Panc1 (cell line): Measurements from ENCODE around the gene TXNL1. TPM values are rescaled to one million over a fixed set of nuclear protein-coding genes. Genes with fewer than 3 reads are reported as not detected.
A peak's percentile ranks its signal among the peaks of the same experiment; 100 is the strongest.

Experiments used
- ATAC-seq: fragments of 200-7000 bp; cut with Tn5 transposase; 2 replicates; pipeline ENCODE4 v1.9.1; 2020; ENCODE audit warnings: mild to moderate bottlenecking, moderate library complexity
- Bru-seq: library from RNA; stranded (reverse); fragments of 400-500 nt; gene quantifications from one replicate; lab custom pipeline; 2021; lab: Mats Ljungman, UMichigan
- BruChase-seq, 2 experiments: library from RNA; stranded (reverse); fragments of 400-500 nt; gene quantifications; one replicate each; lab custom pipeline; 2021; lab: Mats Ljungman, UMichigan
- BruUV-seq: library from RNA; stranded (reverse); fragments of 400-500 nt; replicated peaks from 2 replicates; lab custom pipeline; 2021; lab: Mats Ljungman, UMichigan
- CTCF ChIA-PET: fragments of 300-600 bp; sonication (Branson Sonifier 250); formaldehyde crosslinking; loops from one replicate; lab custom pipeline; 2022; ENCODE audit warnings: antibody characterized with exemption; lab: Charles Lee
- POLR2A ChIA-PET: fragments of 300-600 bp; sonication (Branson Sonifier 250); formaldehyde crosslinking; loops from one replicate; lab custom pipeline; 2022; ENCODE audit warnings: antibody characterized with exemption; lab: Charles Lee
- DNase-seq: peaks from one replicate; pipeline ENCODE4 v3.0.0-alpha.2; 2010; ENCODE audit warnings: low read depth, low spot score
- H3K27ac ChIP-seq: 2 replicates; pipeline ENCODE4 v1.5.1; 2011; ENCODE audit warnings: mild to moderate bottlenecking, low read length, inconsistent platforms
- H3K27me3 ChIP-seq: fragments of 200-500 bp; sonication (Bioruptor generic); 2 replicates; pipeline ENCODE4 v1.6.0; 2014; ENCODE audit warnings: low read length, inconsistent platforms; ENCODE audit not compliant: control insufficient read depth, insufficient read depth
- H3K36me3 ChIP-seq: fragments of 200-500 bp; sonication (Bioruptor generic); 2 replicates; pipeline ENCODE4 v1.5.1; 2014; ENCODE audit warnings: inconsistent platforms, mild to moderate bottlenecking, low read length, moderate library complexity; ENCODE audit not compliant: control insufficient read depth, insufficient read depth
- H3K4me1 ChIP-seq: 2 replicates; pipeline ENCODE4 v1.5.1; 2011; ENCODE audit warnings: inconsistent platforms, mild to moderate bottlenecking, low read length, moderate library complexity; ENCODE audit not compliant: control insufficient read depth, insufficient read depth
- H3K4me3 ChIP-seq, 2 experiments: 2 replicates each; pipeline ENCODE4 v1.5.1; 2011 to 2012; ENCODE audit warnings: low read depth in 2 of 2, low read length in 2 of 2, mild to moderate bottlenecking in 2 of 2, inconsistent platforms in 1 of 2, moderate library complexity in 1 of 2
- H3K9me3 ChIP-seq: fragments of 200-500 bp; sonication (Bioruptor generic); 2 replicates; pipeline ENCODE4 v1.5.1; 2014; ENCODE audit warnings: low read depth, mild to moderate bottlenecking, inconsistent platforms, low read length, moderate library complexity; ENCODE audit not compliant: control insufficient read depth, insufficient read depth
- POLR2AphosphoS5 ChIP-seq: IDR thresholded peaks from 2 replicates; pipeline ENCODE4 v1.6.1; 2012; ENCODE audit warnings: mild to moderate bottlenecking, low read depth, low read length, moderate library complexity
- REST ChIP-seq, 2 experiments: IDR thresholded peaks; 2 replicates each; pipeline ENCODE4 v1.6.1; 2011 to 2012; ENCODE audit warnings: low read depth in 2 of 2, control low read depth in 1 of 2, low read length in 1 of 2, mild to moderate bottlenecking in 1 of 2, moderate library complexity in 1 of 2; ENCODE audit not compliant: insufficient read depth in 1 of 2
- SIN3A ChIP-seq: IDR thresholded peaks from 2 replicates; pipeline ENCODE4 v1.6.1; 2012; ENCODE audit warnings: low read depth, mild to moderate bottlenecking, low read length, moderate library complexity, borderline replicate concordance; ENCODE audit not compliant: insufficient read depth
- TCF7L2 ChIP-seq: IDR thresholded peaks from 2 replicates; pipeline ENCODE4 v1.6.1; 2011; ENCODE audit warnings: mild to moderate bottlenecking, low read depth, low read length, inconsistent platforms
- in situ Hi-C: cut with HindIII; loops from 2 replicates; pipeline ENCODE4 v1.10.0; 2016; ENCODE audit warnings: low sequenced_read_pairs, low pct_unique_long_range_greater_than_20kb
- intact Hi-C: fragments of 100-400 bp; cut with micrococcal nuclease; formaldehyde crosslinking; loops from one replicate; pipeline ENCODE4 v1.10.0; 2022; ENCODE audit not compliant: unreplicated experiment
- long read RNA-seq: library from polyadenylated mRNA; unstranded; transcript quantifications from one replicate; pipeline ENCODE4 v2.0.0, GENCODE V29; 2021; ENCODE audit not compliant: unreplicated experiment
- polyA plus RNA-seq: library from polyadenylated mRNA; unstranded; fragments of >200 nt; gene quantifications from one replicate; pipeline ENCODE4 v1.2.1, GENCODE V29; 2012; ENCODE audit warnings: missing spikeins; ENCODE audit not compliant: insufficient read length
- total RNA-seq: library from RNA; stranded (reverse); gene quantifications from one replicate; pipeline ENCODE4 v1.2.1, GENCODE V29; 2021; ENCODE audit not compliant: unreplicated experiment
- TF ChIP-seq, protein P1 (sequence below): fragments of 450-650 bp; IDR thresholded peaks from 2 replicates; pipeline ENCODE4 v1.5.1; 2017; ENCODE audit warnings: mild to moderate bottlenecking

Gene TXNL1
- 58.3 TPM for total RNA-seq
- 33.1 TPM for polyA plus RNA-seq
- Bru-seq, nascent RNA, result percentile 85 among the genes with signal in this experiment
- BruChase-seq, experiment 1, labeled RNA remaining after a 2-hour chase, result percentile 76 among the genes with signal in this experiment
- percentile 80 among the genes with signal in this experiment for BruChase-seq, experiment 2, labeled RNA remaining after a 6-hour chase
- long read RNA-seq, full-length matches to known transcripts, result 80 of 114 reads
- long read RNA-seq, partial matches to known transcripts, result 28 of 114 reads
- long read RNA-seq, other reads (novel, unspliced or antisense), result 6 of 114 reads

DNA sequence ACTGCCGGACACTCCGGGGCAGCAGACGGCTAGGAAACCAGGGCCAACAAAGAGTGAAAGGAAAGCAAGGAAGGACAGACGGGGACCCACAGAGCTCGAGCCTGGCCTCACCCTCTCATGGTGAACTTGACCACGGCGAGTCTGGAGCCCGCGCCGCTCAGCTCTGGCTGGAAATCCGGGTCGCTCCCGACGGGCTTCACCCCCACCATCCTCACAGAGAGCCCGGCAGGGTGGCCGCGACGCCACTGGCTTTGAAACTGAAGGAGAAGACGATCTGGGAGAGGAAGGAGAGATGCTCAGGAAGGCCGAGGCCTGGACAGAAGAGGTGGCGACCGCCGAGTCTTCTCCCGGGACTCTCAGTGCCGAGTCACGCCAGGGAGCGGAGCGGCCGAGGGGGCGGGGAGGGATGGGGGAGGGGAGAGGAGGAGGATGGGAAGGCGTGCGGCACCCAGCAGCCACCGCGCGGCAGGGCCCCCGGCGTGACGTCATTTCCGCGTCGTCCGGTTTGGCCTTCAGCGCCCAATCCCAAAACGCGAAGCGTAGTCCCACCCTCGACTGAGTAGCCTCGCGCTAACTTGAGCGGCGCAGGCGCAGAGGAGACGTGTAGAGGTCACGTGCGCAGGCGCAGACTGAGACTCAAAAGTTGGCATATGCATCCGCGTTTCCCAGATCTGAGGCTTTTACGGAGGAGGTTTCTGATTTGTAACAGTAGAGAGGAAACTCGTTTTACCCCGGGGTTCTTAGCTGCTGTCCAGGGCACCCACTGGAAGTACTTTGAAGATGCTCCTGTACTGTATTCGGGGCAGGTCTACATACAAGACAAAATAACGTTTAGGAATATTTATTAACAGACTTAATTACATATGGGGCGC, at the start of gene TXNL1:
Gene TXNL1 (minus strand): TSS at position 361 of the 872 bp plus-strand sequence. CDS start 152 bp downstream, at position 209.
- TF ChIP-seq SIN3A (peak; percentile 73; the same call in 1 of the 2 replicates), POLR2AphosphoS5 (peak; percentile 87)
- TF ChIP-seq, protein P1, sequence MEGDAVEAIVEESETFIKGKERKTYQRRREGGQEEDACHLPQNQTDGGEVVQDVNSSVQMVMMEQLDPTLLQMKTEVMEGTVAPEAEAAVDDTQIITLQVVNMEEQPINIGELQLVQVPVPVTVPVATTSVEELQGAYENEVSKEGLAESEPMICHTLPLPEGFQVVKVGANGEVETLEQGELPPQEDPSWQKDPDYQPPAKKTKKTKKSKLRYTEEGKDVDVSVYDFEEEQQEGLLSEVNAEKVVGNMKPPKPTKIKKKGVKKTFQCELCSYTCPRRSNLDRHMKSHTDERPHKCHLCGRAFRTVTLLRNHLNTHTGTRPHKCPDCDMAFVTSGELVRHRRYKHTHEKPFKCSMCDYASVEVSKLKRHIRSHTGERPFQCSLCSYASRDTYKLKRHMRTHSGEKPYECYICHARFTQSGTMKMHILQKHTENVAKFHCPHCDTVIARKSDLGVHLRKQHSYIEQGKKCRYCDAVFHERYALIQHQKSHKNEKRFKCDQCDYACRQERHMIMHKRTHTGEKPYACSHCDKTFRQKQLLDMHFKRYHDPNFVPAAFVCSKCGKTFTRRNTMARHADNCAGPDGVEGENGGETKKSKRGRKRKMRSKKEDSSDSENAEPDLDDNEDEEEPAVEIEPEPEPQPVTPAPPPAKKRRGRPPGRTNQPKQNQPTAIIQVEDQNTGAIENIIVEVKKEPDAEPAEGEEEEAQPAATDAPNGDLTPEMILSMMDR, result no peak
- peak within 1 kb of the TSS; percentile 97 for H3K27ac ChIP-seq
- peak within 1 kb of the TSS; percentile 94 for H3K4me3 ChIP-seq
- ChIA-PET CTCF (no interaction called here), POLR2A (interaction anchor here (0.5 kb wide), 1 partner anchor 19 kb away, joined by 3 read pairs; no protein-coding TSS in a partner anchor)
- no TSS peak for BruUV-seq
- intact Hi-C loops, result no loop called here
- no peaks in the 10 kb centered on the region for H3K27me3 ChIP-seq
- H3K4me1 ChIP-seq, result peaks cover 8% of the 10 kb centered on the region; the same call in 1 of the 2 replicates
- ATAC-seq (peak; percentile 98), DNase-seq (peak; percentile 90)
- in situ Hi-C loops, result no loop called here
- no peaks in the 10 kb centered on the region for H3K9me3 ChIP-seq
- H3K36me3 ChIP-seq, result peaks cover 9% of the 10 kb centered on the region

- DNase-seq, result no peak
- Histone ChIP-seq H3K4me1 (no peaks in the 10 kb centered on the region), H3K9me3 (no peaks in the 10 kb centered on the region), H3K4me3 (no peak overlapping the region), H3K36me3 (no peaks in the 10 kb centered on the region), H3K27me3 (no peaks in the 10 kb centered on the region), H3K27ac (no peak overlapping the region)
- intact Hi-C loops, result no loop called here
- no peak for ATAC-seq
- CTCF ChIA-PET, result no interaction called here
- TF ChIP-seq REST (IDR thresholded peaks at IDR 0.05; ENCODE audit: insufficient read depth in 1 of 2, low read depth in 2 of 2, low read length in 1 of 2), result no peak
- TF ChIP-seq TCF7L2, result no peak
- TF ChIP-seq POLR2AphosphoS5, result no peak
- no peak for TF ChIP-seq SIN3A
- POLR2A ChIA-PET, result no interaction called here
- in situ Hi-C loops, result no loop called here
- no TSS peak for BruUV-seq
Observed at GRCh38 chr18:56684277-56684676, 45.9 kb upstream of the TXNL1 start.
